ENCODE measurements around the gene ICAM5.
"Not testable (repeated sequence)": the region's sequence is repeated elsewhere in the genome, so short reads cannot be mapped to it uniquely, and the experiment has no call there.

Gene ICAM5, protein sequence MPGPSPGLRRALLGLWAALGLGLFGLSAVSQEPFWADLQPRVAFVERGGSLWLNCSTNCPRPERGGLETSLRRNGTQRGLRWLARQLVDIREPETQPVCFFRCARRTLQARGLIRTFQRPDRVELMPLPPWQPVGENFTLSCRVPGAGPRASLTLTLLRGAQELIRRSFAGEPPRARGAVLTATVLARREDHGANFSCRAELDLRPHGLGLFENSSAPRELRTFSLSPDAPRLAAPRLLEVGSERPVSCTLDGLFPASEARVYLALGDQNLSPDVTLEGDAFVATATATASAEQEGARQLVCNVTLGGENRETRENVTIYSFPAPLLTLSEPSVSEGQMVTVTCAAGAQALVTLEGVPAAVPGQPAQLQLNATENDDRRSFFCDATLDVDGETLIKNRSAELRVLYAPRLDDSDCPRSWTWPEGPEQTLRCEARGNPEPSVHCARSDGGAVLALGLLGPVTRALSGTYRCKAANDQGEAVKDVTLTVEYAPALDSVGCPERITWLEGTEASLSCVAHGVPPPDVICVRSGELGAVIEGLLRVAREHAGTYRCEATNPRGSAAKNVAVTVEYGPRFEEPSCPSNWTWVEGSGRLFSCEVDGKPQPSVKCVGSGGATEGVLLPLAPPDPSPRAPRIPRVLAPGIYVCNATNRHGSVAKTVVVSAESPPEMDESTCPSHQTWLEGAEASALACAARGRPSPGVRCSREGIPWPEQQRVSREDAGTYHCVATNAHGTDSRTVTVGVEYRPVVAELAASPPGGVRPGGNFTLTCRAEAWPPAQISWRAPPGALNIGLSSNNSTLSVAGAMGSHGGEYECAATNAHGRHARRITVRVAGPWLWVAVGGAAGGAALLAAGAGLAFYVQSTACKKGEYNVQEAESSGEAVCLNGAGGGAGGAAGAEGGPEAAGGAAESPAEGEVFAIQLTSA

DNA sequence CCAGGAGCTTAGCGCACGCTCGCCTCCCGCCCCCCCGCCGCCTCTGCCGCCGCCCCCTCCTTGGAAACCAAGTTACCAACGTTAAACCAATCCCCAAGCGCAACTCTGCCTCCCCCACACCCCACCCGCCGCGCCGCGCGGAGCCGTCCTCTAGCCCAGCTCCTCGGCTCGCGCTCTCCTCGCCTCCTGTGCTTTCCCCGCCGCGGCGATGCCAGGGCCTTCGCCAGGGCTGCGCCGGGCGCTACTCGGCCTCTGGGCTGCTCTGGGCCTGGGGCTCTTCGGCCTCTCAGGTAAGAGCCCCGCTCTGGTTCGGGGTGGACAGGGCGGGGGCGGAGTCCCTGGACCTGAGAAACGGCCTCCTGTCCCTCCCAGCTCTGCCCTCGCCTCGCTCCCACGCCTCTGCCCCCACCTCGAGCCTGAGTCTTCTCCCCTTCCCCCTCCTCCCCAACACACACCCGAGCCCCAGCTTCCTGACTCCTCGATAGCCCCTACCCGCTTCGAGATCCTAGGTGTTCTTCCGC is at the start of gene ICAM5:
TSS of gene ICAM5 (plus strand) at position 117 of the 521 bp plus-strand sequence. CDS start at position 209, 92 bp downstream.
- peak; percentile 75 for DNase-seq

DNA sequence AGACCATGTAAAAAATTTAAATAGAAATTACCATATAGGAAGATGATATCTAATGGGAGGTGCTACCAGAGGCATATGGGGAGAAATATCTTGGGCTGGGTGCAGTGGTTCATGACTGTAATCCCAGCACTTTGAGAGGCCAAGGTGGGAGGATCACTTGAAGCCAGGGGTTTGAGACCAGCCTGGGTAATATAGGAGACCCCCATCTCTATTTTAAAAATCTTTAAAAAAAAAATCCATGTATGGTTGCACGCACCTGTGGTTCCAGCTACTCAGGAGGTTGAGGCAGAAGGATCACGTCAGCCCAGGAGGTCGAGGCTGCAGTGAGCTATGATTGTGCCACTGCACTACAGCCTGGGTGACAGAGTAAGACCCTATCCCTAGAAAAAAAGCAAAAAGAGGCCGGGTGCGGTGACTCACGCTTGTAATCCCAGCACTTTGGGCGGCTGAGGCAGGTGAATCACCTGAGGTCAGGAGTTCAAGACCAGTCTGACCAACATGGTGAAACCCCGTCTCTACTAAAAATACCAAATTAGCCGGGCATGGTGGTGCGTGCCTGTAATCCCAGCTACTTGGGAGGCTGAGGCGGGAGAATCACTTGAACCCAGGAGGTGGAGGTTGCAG is 47.8 kb upstream of the ICAM5 start:
- not testable (repeated sequence) for DNase-seq

DNA sequence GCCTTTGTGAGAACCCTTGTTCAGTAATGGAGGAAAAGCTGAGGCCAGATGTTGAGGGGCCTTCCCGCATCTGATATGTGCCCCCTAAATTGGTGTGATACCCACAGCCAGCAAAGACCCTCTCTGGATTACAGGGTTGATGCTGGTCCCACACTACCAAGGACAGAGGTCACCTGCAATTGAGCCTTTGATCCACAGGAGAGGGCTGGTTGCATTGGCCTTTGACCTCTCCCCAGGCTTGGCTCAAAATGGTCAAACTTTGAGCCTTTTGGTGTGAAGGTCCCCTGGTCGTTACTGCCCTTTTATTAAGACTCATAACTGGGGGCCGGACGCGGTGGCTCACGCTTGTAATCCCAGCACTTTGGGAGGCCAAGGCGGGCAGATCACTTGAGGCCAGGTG is 46.1 kb upstream of the ICAM5 start:
- DNase-seq = no peak

DNA sequence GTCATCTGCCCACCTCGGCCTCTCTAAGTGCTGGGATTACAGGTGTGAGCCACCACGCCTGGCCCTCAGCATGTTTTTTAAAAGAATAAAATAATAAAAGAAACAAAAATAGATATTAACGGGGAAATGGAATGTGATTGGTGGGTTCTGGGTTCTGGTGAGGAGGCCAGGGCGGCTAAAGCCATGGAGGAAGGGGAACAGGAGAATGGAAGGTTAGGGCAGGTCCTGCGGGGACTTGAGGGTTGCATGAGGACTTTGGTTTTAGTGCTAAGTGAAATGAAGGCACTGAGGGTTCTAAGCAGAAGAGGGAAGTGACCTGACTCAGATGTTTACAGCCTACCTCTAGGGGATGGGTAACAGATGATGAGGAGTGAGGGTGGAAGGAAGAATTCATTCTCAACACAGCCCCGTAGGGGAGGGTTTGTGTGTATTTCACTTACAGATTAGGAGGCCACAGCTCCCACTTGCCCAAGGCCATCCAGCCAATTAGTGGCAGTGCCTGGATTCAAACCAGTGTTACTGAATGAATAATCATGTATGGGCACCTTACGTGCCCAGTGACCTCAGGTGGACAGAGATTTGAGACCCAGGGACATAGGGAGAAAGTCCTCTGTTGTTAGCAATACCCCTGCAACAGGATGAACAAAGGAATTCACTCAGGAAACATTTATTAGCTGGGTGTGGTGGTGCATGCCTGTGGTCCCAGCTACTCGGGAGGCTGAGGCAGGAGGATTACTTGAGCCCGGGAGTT is 44.4 kb upstream of the ICAM5 start:
- no peak for DNase-seq

DNA sequence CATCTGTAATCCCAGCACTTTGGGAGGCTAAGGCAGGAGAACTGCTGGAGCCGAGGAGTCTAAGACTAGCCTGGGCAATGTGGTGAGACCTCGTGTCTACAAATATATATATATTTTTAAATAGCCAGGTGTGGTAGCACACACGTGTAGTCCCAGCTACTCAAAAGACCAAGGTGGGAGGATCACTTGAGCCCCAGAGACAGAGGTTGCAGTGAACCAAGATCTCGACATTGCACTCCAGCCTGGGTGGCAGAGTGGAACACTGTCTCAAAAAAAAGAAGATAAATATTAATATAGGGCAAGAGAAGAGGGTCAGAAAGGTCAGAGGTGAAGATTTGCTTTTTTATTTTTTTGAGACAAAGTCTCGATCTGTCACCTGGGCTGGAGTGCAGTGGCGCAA is 43.2 kb upstream of the ICAM5 start:
- DNase-seq = no peak

DNA sequence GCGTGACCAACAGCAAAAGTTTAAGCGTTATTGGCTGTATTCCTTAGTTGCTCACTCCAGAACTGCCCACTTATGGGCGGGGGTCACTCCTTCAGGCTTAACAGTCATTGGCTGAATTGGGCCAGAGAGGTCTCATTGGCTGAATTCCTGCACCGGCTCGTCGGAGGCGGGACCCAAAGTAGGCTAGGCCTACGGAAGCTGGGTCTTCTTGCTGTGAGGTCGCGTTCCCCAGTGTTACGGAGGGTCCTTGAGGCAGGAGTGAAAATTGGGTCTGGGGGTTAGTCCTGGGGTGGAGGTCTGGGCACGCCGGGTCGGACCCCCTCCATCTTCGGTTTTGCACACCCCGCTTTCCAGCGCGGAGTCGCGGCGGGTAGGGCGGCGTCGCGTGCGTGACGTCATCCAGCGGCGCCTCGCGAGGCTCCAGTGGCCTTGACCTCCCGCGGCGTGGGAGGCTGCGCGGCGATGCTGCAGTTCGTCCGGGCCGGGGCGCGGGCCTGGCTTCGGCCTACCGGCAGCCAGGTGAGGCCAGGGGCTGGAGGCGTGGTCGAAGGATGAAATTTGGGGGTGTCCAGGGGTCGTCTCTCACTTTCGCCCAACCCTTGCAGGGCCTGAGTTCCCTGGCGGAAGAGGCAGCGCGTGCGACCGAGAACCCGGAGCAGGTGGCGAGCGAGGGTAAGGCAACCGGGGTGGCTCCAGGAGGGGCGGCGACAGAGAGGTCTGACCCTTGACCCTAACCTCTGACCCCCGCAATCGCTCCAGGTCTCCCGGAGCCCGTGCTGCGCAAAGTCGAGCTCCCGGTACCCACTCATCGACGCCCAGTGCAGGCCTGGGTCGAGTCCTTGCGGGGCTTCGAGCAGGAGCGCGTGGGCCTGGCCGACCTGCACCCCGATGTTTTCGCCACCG is 37.7 kb upstream of the ICAM5 start, which contains the start of gene MRPL4:
TSS of gene MRPL4 (plus strand) at position 423 of the 903 bp plus-strand sequence. CDS start at position 463, 40 bp downstream.
- DNase-seq = peak; percentile 97

DNA sequence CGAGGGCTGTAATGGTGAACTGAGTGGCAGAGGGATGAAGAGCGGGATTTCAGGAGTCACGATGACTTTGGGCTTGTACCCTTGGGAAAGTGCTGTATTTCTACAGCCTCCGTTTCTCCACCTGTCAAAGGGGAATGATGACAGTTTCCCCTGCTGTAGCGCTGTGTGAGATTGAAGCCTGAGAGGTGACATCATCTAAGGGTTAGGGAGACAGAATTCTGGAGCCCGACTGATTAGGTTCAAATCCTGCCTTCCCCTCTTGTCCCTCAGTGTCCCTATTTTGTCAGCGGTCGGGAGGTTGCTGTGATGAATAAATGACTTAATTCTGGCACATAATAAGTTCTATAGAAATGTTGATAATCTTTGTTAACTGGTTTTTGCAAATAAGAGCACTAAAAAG is 37.0 kb upstream of the ICAM5 start:
- no peak for DNase-seq

DNA sequence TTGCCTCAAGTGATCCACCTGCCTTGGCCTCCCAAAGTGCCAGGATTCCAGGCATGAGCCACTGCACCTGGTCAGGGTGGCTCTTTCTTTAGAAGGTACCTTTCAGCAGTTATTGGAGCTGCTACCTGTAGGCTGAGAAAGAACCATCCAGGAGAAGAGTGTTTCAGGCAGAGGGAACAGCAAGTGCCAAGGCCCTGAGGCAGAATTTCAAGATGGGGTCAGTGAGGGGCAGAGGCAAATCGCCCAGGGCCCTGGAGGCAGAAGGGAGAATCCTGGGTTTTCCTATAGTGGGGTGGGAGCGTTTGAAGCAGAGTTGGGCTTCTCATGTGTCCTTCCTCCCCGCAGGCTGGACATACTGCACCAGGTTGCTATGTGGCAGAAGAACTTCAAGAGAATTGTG is 35.5 kb upstream of the ICAM5 start:
- DNase-seq = no peak

DNA sequence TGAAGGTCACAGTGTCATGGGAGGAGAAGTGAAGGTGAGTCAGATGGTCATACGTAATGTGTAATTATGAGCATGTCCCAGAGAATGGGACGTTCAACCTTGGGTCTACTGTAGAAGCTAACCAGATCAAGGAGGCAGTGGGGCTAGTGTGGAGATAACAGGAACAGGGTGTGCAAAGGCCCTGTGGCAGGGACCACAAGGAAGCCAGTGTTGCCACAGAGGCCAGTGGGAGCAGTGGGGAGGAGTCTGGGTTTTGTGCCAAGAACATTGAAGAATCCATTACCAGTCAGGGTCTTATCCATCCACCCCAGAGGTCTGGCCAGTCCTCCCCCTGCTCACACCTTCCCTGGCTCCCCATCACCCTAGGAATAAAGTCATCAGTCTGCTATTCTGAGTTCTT is 34.4 kb upstream of the ICAM5 start:
- no peak for DNase-seq

DNA sequence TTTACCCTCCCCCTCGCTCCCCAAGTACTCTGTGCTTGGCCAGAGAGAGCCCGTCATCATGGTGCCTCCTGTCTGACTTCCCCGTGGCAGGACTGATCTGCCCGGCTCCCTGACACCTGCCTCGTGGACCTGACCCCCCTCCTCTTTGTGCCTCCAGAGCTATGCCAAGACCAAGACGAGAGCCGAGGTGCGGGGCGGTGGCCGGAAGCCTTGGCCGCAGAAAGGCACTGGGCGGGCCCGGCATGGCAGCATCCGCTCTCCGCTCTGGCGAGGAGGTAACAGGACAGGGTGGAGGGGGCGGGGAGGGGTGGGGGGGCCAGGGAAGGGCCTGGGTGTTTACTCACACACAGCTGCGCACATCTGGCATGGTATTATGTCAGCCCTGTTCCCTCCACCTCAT is 33.2 kb upstream of the ICAM5 start:
- no peak for DNase-seq

DNA sequence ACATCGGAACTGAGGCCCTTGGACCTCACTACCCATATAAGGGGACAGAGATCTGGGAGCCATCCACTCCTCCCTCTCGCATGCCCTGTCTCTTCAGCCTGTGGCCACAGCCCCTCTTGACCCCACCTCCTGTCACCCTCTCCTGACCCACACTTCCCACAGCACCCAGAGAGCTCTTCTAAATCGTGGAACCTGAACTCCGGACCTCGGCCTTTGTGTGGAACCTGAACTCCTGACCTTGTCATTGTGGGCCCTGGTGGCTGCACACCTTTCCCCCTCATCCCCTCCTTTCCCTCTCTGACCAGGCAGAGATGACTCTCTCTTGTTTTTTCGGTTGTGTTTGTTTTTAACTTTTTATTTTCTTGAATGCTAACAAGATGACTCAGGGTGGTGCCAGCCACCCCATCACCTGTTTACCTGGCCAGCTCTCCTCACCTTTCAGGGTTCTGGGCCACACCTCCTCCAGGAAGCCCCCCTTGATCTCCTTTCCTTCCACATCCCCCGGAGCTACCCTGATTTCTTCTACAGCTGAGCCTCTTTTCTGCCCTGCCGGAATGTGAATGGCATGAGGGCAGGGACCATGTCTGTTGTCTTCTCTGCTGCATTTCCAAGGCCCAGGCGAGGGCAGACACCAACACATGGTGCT is 32.7 kb upstream of the ICAM5 start:
- DNase-seq = no peak

DNA sequence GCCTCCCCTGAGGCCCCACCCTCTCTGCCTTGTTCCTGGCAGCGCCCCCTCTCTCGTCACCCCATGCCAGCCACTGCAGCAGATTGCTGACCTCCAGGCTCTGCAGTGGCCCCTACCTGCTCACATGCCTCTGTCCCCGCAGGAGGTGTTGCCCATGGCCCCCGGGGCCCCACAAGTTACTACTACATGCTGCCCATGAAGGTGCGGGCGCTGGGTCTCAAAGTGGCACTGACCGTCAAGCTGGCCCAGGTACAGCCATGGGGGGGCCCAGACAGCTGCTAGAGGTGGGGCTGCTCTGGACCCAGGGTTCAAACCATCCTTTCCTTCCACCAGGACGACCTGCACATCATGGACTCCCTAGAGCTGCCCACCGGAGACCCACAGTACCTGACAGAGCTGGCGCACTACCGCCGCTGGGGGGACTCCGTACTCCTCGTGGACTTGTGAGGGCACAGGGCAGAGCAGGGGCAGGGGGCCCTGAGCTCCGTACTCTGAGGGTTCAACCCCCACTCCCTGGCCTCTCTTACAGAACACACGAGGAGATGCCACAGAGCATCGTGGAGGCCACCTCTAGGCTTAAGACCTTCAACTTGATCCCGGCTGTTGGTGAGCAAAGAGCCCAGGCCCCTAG is 31.6 kb upstream of the ICAM5 start:
- DNase-seq = no peak

DNA sequence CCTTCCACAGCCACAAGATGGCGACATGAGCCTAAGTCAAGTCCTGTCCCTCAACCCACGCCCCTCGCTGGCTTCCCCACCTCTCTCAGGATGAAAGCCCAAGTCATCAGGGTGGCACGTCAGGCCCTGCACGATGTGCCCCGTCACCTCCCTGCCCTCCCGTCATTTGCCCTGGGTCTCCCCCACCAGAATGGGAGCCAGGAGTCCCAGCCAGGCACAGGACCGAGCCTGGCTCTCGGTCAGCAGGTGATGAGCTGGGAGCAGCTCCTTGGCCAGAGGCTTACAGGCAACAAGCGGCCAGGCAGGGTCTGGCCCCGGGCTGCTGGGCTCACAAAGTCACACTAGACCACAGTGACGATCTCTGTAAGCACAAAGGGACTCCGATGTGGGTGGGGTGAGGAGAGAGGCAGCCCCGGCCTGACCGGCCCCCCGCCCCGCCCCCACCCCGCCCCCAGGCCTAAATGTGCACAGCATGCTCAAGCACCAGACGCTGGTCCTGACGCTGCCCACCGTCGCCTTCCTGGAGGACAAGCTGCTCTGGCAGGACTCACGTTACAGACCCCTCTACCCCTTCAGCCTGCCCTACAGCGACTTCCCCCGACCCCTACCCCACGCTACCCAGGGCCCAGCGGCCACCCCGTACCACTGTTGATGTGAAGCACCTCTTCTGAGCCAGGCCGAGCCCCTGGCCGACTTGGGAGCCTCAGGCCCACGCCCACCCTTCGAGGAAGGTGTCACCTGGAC is 30.4 kb upstream of the ICAM5 start:
- DNase-seq = peak; percentile 93

DNA sequence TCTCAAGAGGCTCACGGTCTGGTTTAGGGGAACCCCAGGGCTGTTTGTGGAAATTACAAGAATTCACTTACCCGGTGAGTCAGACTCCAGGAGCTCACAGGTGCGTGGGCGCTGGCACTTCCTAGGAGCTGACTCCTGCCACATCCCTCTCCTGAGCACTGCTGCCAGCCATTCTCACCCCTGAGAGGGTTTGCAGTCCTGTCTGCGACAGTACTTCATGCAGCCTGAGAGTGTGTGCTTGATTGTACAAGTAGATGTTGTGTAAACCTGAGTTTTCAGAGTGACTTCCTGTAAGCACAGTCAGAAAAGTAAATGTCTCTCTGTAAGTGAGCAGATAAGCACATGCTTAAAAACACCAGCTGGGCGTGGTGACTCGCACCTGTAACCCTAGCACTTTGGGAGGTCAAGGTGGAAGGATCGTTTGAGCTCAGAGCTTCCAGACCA is 29.6 kb upstream of the ICAM5 start:
- DNase-seq = peak; percentile 82

DNA sequence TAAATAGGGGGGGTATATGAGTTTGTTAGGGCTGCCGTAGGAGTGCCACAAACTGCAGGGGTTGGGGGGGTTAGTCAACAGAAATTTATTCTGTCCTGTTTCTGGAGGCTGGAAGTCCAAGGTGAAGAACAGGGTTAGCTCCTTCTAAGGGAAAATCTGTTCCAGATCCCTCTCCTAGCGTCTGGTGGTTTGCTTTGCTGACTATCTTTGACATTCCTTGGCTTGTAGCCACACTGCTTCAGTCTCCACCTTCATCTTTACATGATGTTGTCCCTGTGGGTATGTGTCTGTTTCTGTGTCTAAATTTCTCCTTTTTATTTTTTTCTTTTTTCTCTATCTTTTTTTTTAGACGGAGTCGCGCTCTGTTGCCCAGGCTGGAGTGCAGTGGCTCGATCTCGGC is 27.0 kb upstream of the ICAM5 start:
- no peak for DNase-seq

DNA sequence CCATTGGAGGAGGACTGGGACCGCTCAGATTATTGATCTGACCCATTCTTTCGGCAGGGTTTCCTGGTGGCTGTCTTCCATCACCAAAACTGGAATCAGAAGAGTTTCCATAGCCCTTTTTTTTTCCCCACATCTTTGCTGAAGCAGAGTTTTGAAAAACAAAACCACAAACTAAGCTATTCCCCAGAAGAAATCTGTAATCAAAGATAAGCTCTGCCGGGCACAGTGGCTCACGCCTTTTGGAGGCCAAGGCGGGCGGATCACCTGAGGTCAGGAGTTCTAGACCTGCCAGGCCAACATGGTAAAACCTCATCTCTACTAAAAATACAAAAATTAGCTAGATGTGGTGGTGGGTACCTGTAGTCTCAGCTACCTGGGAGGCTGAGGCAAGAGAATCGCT is 23.0 kb upstream of the ICAM5 start:
- DNase-seq = no peak

DNA sequence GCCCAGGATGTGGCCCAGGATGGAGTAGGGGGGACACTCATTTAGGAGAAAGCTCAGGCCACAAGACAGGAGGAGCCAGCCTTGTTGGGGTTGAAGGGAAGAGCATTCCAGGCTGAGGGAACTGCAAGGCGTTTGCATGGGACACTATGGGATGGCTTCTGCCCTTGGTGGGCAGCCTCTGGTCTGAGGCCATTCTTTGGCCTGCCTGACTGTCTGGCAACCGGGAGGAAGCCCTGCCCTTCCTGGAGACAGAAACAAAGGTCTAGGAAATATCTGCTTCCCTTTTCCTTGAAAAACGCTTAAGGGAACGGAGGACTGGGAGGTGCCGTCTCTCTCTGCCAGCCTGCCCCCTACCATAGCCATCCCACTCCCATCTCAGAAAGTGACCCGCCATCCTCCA is 21.7 kb upstream of the ICAM5 start:
- no peak for DNase-seq

DNA sequence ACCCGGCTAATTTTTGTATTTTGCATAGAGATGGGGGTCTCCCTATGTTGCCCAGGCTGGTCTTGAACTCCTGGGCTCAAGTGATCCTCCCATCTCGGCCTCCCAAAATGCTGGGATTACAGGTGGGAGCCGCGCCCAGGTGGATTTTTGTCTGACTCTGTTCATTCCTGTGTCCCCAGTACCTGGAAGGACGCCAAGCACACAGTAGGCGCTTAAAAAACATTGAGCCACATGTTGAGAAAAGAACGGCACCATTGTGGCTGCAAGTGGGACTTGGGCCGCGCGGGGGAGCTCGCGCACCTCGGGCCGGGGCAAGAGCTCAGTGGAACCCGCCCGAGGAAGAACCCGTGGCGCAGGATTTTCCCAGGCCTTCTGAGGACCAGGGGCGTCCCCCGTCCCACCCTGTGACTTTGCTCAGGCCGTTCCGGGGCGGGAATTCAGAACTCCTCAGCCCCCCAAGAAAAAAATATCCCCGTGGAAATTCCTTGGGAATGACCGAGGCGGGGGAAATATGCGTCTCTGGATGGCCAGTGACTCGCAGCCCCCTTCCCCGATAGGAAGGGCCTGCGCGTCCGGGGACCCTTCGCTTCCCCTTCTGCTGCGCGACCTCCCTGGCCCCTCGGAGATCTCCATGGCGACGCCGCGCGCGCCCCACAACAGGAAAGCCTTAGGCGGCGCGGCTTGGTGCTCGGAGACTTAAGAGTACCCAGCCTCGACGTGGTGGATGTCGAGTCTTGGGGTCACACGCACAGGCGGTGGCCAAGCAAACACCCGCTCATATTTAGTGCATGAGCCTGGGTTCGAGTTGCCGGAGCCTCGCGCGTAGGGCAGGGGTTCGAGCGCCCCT is 20.2 kb upstream of the ICAM5 start:
- DNase-seq = peak; percentile 97
